ENCODE results near the gene RNF44. TPM values are rescaled to one million over a fixed set of nuclear protein-coding genes. Genes with fewer than 3 reads are reported as not detected.

Gene RNF44
- total RNA-seq, result 161 to 169 TPM (median 169 TPM) in 3 replicates

GRCh38 chr5:176536902-176537553 is at the start of gene RNF44:
Gene RNF44 (minus strand): TSS chr5:176537402. CDS start chr5:176532472, 4,930 bp downstream.
- Mint-ChIP-seq H3K27ac (peak within 1 kb of the TSS; percentile 100), H3K27me3 (ENCODE audit: low read depth) (no peaks in the 10 kb centered on the region), H3K9me3 (no peaks in the 10 kb centered on the region), H3K36me3 (peaks cover 4% of the 10 kb centered on the region), H3K4me1 (peaks cover 50% of the 10 kb centered on the region), H3K4me3 (peak within 1 kb of the TSS; percentile 98)
- DNase-seq (ENCODE audit: low spot score in 2 of 2, unreplicated experiment in 2 of 2), result peak; percentile 96 to 99
- no peak for TF ChIP-seq CTCF (IDR thresholded peaks at IDR 0.05; ENCODE audit: unreplicated experiment)

GRCh38 chr5:176583076-176583475 is 45.9 kb upstream of the RNF44 start:
- DNase-seq (ENCODE audit: low spot score in 2 of 2, unreplicated experiment in 2 of 2), result no peak
- no peak for TF ChIP-seq CTCF (IDR thresholded peaks at IDR 0.05; ENCODE audit: unreplicated experiment)
- Mint-ChIP-seq H3K27me3 (ENCODE audit: low read depth) (peaks cover 1% of the 10 kb centered on the region), H3K4me3 (no peak overlapping the region), H3K27ac (no peak overlapping the region), H3K4me1 (no peaks in the 10 kb centered on the region), H3K9me3 (peaks cover 8% of the 10 kb centered on the region), H3K36me3 (no peaks in the 10 kb centered on the region)

- TF ChIP-seq CTCF (IDR thresholded peaks at IDR 0.05; ENCODE audit: unreplicated experiment), result no peak
- Mint-ChIP-seq H3K27ac (no peak overlapping the region), H3K9me3 (peaks cover 8% of the 10 kb centered on the region), H3K36me3 (no peaks in the 10 kb centered on the region), H3K27me3 (ENCODE audit: low read depth) (peaks cover 3% of the 10 kb centered on the region), H3K4me1 (no peaks in the 10 kb centered on the region), H3K4me3 (no peak overlapping the region)
- no peak for DNase-seq (ENCODE audit: low spot score in 2 of 2, unreplicated experiment in 2 of 2)
Measured at GRCh38 chr5:176581361-176581760, 44.2 kb upstream of the RNF44 start.

- Mint-ChIP-seq H3K27ac (no peak overlapping the region), H3K9me3 (no peaks in the 10 kb centered on the region), H3K4me1 (no peaks in the 10 kb centered on the region), H3K36me3 (no peaks in the 10 kb centered on the region), H3K27me3 (ENCODE audit: low read depth) (peaks cover 3% of the 10 kb centered on the region), H3K4me3 (no peak overlapping the region)
- DNase-seq (ENCODE audit: low spot score in 2 of 2, unreplicated experiment in 2 of 2), result no peak
- no peak for TF ChIP-seq CTCF (IDR thresholded peaks at IDR 0.05; ENCODE audit: unreplicated experiment)
Measured at GRCh38 chr5:176579323-176579722, 42.1 kb upstream of the RNF44 start.

GRCh38 chr5:176578391-176578808 is 41.2 kb upstream of the RNF44 start:
- no peaks in the 10 kb centered on the region for H3K4me1 Mint-ChIP-seq
- no peak overlapping the region for H3K27ac Mint-ChIP-seq
- TF ChIP-seq CTCF (IDR thresholded peaks at IDR 0.05; ENCODE audit: unreplicated experiment), result peak; percentile 72
- DNase-seq (ENCODE audit: low spot score in 2 of 2, unreplicated experiment in 2 of 2), result peak in 1 of 2 experiments; percentile 73
- H3K27me3 Mint-ChIP-seq (ENCODE audit: low read depth), result peaks cover 5% of the 10 kb centered on the region
- no peaks in the 10 kb centered on the region for H3K36me3 Mint-ChIP-seq
- H3K9me3 Mint-ChIP-seq, result no peaks in the 10 kb centered on the region
- no peak overlapping the region for H3K4me3 Mint-ChIP-seq
